GM18519 (cell line): ENCODE measurements around the gene PBXIP1.
A peak's percentile ranks its signal among the peaks of the same experiment; 100 is the strongest.

ENCODE experiments used
- ATAC-seq: cut with Tn5 transposase; IDR thresholded peaks from one replicate; pipeline ENCODE4 v1.9.1; 2021; ENCODE audit warnings: mild to moderate bottlenecking, moderate library complexity; ENCODE audit not compliant: unreplicated experiment, low FRiP score

Gene PBXIP1

DNA sequence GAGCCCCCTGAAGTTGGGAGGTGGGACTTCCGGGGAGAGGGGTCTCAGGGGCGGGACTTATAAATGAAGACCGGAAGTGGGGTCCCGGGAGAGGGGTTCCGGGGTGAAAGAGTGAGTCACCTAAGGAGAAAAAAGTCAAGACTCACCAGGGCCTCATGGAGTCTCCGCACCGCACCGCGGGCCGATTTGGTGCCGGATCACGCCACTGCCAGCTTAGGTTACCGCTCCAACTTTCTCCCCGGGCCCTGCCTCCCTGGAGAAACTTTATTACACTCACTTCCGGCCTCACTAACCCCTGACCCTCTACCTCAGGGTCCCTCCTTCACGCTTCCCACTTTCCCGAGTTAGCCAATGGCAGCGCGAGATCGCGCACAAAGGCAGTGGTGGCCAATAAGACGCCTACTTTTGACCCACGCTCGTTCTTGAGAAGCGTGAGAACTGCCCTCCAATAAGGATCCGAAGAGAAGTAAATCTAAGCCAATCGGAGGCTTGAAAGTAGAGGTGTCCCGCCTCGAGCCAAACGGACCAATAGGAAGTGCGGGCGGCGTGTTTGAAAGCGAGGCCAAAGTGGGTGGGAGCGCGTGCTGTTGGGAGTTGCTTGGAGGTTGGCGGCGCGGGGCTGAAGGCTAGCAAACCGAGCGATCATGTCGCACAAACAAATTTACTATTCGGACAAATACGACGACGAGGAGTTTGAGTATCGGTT is 18.4 kb upstream of the PBXIP1 start, which contains the start of gene CKS1B:
TSS of gene CKS1B (plus strand) at position 580 of the 706 bp plus-strand sequence. CDS start at position 645, 65 bp downstream.
- peak; percentile 75 for ATAC-seq

DNA sequence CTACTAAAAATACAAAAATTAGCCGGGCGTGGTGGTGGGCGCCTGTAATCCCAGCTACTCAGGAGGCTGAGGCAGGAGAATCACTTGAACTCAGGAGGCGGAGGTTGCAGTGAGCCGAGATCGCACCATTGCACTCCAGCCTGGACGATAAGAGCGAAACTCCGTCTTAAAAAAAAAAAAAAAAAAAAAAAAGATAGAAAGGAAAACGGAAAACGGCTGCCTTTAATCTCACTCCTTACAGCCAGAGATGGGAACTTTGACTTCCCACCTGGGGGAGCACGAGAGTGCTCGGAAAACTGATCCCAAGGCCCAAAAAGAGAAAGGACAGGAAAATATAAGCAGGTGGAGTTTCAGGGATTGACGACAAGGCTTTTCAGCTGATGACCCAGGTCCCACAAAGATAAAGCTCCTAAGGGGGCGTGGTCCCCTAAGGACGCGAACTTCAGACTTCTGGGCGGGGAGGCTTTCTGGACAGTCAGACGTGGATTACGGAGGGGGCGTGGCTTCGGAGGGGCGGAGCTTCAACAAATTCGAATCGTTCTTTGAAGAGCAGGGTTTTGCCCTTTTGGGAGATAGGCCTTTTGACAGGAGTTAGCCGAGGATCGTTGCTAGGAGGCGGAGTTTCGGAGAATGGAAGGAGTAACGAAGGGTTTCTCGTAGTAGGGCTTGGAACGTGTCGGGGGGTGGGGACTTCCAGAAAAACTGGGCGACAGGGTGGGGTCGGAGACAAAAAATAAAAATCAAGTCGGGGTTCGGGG is 17.6 kb upstream of the PBXIP1 start:
- ATAC-seq = no peak

DNA sequence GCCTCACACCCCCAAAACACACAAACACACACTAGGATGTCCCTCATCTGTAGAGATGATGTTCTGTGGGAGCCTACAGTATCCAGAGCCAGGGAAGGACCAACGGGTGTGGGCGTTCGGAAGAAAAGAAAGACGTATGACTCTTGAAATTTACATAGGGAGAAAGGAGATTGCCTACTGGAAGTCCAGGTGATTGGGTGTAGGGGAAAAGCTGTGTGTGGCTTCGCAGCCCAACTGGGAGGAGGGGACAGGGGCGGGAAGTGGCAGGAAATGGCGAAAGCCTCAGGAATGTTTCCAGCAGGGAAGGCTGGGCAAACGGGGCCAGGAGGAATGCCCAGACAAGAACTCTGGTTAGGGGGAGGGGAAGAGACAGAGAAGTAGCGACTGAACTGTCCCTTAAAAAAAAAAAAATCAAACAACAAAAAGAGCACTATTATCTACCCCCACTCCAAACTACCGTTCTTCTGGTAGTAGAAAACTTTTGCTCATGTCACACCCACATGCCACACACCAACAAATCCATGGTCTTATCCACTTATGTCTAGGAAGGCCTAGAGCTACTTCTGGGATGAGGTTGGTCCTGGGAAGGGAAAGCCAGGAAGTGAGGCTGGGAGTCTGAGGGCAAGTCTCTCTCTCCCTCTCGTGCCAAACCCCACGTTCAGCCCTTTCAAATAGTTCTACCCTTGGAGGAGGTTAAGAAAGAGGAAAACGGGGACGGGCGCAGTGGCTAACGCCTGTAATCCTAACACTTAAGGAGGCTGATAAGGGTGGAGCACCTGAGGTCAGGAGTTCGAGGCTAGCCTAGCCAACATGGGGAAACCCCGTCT is 16.8 kb upstream of the PBXIP1 start:
- no peak for ATAC-seq

DNA sequence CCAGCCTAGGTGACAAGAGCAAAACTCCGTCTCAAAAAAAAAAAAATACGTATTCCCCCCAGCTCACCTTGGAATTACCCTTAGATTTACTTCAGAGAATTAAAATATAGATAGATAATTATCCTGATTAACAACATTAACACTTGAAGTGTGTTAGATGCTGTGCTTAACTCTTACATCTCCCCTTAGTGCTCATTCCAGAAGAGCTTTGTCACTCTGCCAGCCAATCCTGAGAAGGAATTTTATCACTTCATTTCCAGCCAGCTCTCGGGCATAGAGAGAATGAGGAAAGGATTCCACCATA is 16.3 kb upstream of the PBXIP1 start:
- no peak for ATAC-seq

DNA sequence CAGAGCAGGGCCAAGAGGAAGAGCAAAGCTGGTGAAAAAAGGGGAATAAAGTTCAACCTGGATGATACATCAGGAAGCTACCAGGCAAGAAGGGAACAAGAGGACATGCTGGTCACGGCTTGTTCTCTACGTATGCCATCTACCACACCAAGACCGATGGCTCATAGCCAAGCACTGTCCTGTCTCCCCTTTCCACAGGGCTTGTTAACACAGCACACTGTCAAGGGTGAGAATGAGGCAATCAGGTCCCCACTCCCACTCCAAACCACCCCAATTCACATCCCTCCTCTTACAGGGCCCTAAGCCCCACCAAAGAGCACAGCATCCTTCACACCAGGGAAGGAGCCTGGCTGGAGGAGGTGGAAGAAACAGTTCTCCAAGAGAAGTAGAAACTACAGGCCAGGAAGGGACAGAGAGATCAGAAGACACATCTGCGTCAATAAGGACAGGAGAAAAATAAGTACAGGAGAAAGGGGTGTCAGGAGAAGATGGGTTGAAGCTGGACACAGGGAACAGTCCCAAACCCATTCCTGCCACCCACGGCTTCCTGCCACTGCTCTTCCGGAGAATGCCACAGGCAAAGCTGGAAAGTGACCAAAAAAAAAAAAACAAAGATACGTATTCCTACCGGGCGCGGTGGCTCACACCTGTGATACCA is 15.6 kb upstream of the PBXIP1 start:
- no peak for ATAC-seq

DNA sequence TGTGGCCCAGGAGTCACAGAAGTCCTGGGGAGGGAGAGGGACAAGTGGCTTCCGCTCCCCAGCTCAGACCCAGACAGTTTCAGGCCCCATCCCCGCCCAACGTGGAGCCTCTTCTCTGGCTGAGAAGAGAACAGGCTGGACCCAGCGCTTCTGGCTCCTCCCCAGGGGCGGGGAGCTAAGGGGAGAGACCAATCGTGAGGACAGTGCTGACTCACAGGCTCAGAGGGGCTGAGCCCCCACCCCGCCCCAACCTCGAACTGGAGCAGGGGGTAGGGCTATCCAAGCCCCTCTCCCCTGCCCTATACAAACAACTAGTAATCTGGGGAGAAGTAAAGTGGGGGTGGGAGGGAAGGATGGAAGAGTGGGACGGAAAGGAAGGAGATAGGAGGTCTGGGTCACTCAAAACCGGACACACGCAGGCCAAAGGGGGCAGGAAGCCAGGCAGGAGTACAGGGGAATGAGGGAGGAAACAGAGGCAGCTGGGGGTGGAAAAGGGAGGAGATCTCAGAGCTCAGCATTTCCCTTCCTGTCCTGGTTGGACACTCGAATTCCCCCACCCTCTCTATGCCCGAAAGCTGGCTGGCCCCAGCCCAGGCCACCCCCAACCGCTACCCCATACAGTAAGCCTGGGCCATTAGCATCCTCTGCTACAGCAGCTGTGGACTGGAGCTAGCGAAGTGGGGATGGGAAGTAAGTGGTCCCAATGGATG is 14.9 kb upstream of the PBXIP1 start, which contains the start of gene SHC1:
TSS of gene SHC1 (minus strand) at position 117 of the 710 bp plus-strand sequence. CDS start 221 bp downstream, outside the sequence.
- ATAC-seq = no peak

DNA sequence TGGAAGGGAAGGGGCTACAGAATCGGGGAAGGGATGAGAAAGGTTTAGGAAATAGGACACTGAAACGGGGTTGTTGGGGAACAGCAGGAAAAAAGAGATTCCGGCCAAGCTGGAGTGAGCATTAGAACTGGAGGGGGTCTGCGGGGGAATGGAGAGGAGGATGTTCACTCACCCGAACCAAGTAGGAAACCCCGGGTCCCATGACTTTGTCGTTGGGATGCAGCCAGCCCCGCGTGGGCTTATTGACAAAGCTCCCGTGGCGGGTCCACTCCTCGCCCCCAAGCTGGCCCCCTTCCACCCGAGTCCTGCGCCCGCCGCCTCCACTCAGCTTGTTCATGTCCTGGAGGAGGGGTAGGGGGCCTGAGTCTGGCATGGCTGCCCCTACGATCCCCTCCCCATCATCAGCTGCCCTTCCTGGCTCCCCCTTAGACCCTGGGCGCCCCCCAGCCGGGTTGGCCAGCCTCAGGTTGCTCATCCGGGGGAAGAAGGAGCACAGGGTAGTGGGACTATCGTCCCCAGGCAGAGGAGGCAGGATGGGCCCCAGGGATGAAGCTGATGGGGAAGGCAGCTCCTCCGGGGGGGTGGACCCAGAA is 14.1 kb upstream of the PBXIP1 start:
- no peak for ATAC-seq

DNA sequence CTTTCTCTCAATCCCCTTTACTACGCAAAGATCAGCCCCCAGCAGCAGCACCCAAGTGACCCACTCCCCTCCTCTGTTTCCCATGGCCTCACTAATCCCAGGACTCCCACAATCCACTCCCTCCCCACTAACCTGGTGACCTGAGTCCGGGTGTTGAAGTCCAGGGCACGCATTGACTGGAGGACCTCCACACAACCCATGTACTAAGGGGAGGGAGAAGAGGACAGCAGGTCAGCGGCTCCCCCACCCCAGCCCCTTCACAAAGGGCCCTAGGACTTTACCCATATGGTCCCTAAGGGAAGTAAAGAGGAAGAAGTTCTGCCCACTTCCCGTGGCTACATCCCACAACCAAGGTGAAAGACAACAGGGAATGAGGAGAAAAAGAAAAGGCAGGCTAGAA is 13.3 kb upstream of the PBXIP1 start:
- ATAC-seq = no peak

DNA sequence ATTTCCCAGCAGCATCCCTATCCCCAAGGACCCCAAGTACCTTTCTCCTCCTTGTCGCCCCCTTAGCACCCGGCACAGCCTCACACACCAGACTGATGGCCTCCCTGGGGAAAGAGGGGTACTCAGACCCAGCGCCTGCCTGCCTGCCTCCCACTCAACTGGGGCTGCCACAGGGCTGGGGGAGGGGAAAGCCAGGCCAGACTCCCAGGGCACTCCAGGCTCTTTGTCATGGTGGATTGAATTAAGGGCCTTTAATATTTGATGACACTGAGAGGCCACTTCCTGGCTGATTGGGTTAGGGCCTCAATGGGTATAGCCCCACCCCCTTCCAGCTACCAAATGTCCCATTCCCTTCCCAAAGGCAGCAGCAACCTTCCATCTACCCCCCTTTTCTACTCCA is 12.8 kb upstream of the PBXIP1 start:
- ATAC-seq = no peak

DNA sequence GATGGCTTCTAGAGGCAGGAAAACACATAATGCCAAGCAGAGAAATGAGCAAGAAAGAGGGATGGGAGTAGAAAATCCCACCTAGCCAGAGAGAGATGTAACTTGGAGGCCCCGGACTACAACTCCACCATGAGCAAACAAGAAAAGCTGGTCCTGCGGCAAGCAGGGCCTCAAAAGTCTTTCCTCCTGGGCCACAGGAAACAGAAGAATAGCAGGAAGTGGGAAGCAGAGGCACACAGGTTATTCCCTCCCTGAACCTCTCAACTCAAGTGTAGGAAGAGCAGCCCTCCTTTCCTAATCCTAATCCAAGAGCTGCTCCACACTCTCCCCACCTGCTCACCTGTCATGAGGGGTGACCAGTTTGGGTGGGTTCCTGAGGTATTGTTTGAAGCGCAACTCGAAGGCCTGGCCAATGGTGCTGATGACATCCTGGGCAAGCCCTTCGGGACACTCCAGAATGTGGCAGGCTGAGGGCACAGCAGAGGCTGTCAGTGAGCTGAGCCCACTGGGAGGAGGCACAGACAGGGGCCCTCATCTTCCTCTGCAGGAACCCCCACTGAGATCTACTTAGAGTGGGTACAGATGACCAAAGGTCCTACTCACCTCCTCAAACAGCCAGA is 11.5 kb upstream of the PBXIP1 start:
- ATAC-seq = no peak

DNA sequence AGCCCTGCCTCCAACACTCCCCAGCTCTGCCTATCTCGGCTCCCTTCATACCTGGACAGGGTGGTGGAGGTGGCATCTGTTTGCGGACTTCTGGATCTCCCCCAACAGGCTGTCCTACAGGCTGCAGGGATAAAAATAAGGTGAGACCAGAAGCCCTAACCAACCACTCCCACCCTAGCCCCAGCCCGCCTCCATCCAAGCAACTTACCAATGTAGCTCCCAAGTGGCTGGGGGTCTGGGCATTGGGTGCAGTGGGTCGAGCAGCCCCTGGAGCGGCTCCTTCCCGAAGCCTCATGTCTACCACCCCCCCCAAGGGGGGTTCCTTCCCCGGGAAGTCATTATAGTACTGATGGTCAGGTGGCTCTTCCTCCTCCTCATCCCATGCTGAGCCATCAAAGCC is 10.2 kb upstream of the PBXIP1 start:
- no peak for ATAC-seq

DNA sequence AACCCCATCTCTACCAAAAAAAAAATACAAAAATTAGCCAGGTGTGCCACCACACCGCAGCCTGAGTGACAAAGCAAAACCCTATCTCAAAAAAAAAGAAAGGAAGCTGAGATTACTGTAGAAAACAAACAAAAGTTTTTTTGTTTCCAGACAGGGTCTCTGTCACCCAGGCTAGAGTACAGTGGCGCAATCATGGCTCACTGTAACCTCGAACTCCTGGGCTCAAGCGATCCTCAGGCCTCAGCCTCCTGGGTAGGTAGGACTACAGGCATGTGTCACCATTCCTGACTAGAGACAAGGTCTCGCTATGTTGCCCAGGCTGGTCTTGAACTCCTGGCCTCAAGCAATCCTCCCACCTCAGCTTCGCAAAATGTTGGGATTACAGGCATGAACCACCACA is 8.5 kb upstream of the PBXIP1 start:
- no peak for ATAC-seq

DNA sequence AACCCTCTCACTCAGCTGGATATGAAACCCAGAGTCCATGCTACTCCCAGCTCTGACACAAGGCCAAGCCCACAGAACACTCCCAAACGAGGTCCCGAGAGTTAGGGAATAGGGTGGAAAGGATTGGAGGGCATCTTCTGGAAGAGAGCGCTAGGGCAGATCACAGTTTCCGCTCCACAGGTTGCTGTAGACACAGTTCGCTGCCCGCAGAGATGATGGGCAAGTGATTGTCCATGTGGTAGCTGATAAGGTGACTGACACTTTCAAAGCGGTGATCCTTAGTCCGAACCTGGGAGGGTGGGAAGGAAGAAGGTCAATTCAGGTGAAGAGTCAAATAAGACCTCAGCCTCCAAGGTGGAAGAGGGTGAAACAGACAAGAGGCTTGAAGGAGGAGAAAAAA is 7.7 kb upstream of the PBXIP1 start:
- no peak for ATAC-seq

DNA sequence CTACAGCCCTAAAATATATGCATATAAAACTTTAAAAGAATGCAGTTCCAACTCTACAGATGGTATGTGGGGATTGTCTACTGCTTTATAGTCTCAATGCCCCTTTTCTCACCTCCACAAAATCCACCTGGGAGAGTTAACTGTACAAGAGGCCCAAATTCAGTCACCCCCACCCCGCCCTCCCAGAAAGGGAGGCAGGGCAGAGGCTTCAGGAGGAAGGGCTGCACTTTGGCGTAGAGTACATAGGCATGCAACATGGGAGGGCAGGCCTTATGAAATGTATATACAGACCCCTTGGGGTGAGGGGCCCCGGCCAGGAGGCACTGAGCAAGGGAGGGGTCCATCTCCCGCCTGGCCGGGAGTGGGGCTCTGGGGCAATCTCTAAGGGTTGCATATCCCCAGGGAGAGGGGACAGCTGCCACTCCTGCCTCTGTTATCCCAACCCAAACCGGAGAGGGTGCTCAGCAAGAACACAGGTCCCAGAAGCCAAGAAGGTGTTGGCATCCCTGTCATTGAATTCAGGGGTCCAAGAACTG is 7.0 kb upstream of the PBXIP1 start:
- ATAC-seq = no peak

DNA sequence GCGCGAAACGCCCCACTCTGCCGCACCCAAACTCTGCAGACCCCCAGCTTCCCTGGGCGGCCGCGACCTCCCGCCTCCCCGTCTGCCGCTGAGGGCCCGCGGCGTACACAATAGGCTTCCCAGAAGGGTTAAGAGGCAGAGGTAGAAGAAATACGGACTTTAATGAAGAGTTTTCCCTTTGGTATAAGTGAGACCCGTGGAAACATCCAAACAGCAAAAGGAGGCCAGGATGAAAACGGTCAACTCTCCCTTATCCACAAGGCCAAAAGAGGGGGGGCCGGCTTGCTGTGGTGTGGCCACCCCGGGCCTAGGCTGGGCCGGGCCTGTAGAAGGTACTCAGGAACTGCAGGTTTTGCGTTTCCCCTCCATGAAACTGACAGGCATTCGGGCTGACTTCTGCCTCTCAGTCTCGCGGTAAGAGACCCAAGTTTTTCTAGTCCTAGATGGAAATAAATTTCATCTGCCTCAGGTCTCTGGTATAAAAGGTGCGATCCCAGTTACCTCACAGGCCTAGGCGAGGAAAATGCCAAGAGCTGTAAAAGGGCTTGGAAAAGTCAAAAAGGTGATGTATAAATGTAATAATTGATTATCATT is 6.4 kb upstream of the PBXIP1 start:
- ATAC-seq = peak; percentile 17

DNA sequence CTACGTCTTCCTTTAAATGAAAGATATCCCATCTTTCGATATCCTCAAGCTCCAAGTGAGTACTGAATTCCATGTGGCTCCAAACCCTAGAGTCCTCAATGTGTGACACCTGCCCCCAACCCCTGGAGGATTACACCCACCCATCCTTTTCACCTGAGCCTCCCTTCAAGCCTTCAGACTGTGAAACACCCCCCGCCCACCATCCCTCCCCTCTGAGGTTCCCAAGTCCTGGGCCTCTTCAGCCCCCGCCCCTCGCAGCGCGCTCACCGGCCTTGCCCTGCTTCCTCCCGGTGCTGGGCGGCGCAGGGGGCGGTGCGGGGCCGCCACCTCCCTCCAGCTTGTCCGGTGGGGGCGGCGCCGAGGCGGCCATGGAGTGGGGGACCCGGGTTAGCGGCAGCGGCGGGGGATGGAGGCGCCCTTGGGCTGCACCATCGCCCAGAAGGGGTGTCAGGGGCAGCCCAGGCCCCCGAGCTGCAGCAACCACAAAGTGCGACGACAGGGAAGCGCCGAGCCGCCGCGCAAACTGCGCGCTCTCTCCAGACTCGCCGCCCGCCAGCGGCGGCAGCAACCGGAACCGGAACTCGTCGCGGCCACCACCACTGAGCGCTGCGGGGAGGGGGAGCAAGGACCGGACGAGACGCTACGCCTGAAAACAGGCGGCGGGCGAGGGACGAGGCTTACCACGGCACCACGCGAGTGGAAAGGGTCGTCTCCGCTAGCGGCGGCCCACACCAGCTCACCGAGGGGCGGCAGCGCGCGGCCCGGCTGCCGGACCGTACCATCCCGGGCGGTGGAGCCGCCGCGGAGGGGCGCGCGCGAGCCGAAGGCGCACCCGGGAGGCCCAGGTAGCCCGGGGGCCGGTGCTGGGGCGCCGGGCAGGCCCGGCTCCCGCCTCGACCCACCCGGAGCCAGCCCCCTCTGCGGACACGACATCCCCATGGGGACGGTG is 5.6 kb upstream of the PBXIP1 start, which contains the start of gene PYGO2:
TSS of gene PYGO2 (minus strand) at position 576 of the 949 bp plus-strand sequence. CDS start at position 370, 206 bp downstream.
- peak; percentile 40 for ATAC-seq

DNA sequence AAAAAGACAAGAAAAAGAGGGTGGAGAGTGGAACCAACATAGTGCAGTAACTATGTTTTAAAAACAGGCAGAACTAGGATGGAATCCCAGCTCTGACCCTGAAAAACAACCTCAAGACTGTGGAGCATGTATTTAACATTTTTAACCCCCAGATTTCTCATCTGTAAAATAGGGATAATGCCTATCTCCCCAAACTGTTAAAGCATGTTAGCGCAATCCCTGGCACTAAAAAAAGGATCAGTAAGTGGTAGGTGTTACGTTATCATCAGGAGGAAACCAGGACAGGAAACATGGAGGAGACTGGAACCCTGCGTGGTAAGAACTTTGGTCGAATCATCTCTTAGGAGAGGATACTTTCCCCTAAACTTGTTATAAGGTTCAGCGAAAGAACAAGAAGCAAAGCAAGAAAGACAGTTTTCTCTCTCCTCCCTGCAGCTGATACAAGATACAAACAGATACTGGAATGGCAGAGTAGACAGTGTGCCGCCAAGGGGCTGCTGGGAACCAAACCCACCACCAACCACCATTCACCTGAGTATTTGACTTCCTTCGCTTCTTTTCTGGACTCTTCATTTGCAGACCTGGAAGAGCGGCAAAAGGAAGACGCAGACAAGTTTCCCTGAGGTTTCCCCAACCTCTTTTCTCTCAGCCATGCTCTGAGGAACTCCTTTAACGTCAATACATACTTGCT is 4.7 kb upstream of the PBXIP1 start:
- no peak for ATAC-seq
